ENCODE data around the gene CHFR. TPM values are rescaled to one million over a fixed set of nuclear protein-coding genes. Genes with fewer than 3 reads are reported as not detected.
A peak's percentile ranks its signal among the peaks of the same experiment; 100 is the strongest.

The CHFR gene
- total and polyA plus RNA-seq, 9 of the 15 experiments (the other 6 are each of a cell fraction or from before 2014, with no cell fraction given): 0.61 to 33.9 (median 19.3) TPM

- CTCF ChIA-PET (ENCODE audit: low intra/inter-chr PET ratio): no interaction called here
- peak in 2 of 4 experiments; percentile 26 to 53 for DNase-seq (ENCODE audit: extremely low read depth in 1 of 4, low spot score in 3 of 4)
- H3K36me3 ChIP-seq (ENCODE audit: control insufficient read depth, insufficient read depth, low read length): peaks cover 40% of the 10 kb centered on the region
- TF ChIP-seq SIRT6 (IDR thresholded peaks at IDR 0.05; ENCODE audit: low read depth, low read length) (no peak), CXXC5 (CRISPR knock-in tag; IDR thresholded peaks at IDR 0.05) (no peak), ZC3H4 (CRISPR knock-in tag; IDR thresholded peaks at IDR 0.05; ENCODE audit: borderline replicate concordance) (0 out of 2 replicates have a peak, but pooled peaks have one; percentile 60), ETV1 (tag; conservative IDR thresholded peaks at IDR 0.05; ENCODE audit: low read depth) (no peak), CTCF (IDR thresholded peaks at IDR 0.05 in 2 of 3, conservative IDR thresholded peaks at IDR 0.05 in 1 of 3; ENCODE audit: insufficient read depth in 2 of 3, low read depth in 1 of 3, low read length in 3 of 3) (no peak), ZFX (CRISPR knock-in tag; IDR thresholded peaks at IDR 0.05) (peak; percentile 64), ZNF282 (CRISPR knock-in tag; IDR thresholded peaks at IDR 0.05) (0 out of 2 replicates have a peak, but pooled peaks have one; percentile 42), ZNF57 (CRISPR knock-in tag; IDR thresholded peaks at IDR 0.05) (no peak), ZC3H8 (IDR thresholded peaks at IDR 0.05) (no peak), HINFP (tag; conservative IDR thresholded peaks at IDR 0.05; ENCODE audit: low read depth) (no peak), TBP (optimal IDR thresholded peaks at IDR 0.05; ENCODE audit: low read depth, low read length) (no peak), U2AF2 (optimal IDR thresholded peaks at IDR 0.05; ENCODE audit: low read depth, low read length) (no peak), ZNF24 (IDR thresholded peaks at IDR 0.05) (no peak), TCFL5 (CRISPR knock-in tag; conservative IDR thresholded peaks at IDR 0.05) (no peak), USF2 (CRISPR knock-in tag; IDR thresholded peaks at IDR 0.05) (no peak), RCOR1 (IDR thresholded peaks at IDR 0.05; ENCODE audit: borderline replicate concordance in 1 of 2, low read depth in 2 of 2, low read length in 2 of 2) (0 out of 4 replicates have a peak, but pooled peaks of 1 of the 2 experiments have one; percentile 23), BHLHE40 (IDR thresholded peaks at IDR 0.05; ENCODE audit: low read length) (0 out of 2 replicates have a peak, but pooled peaks have one; percentile 12), MAFG (tag; conservative IDR thresholded peaks at IDR 0.05) (peak; percentile 88)
These were observed 59.4 kb downstream of the CHFR start for GRCh38 chr12:132827763-132828703.

More at GRCh38 chr12:132827763-132828703, 59.4 kb downstream of the CHFR start:
- POLR2A ChIA-PET: interaction anchor here (0.6 to 1.4 kb wide), 4 partner anchors 10 to 302 kb away, joined by 3 to 4 read pairs (median 3); partner anchors contain the start of gene ZNF891
- FAIRE-seq: no peak
- no peaks in the 10 kb centered on the region for H3K9me3 ChIP-seq (replicated peaks; ENCODE audit: control insufficient read depth, insufficient read depth, low read depth, low read length)
- peak overlapping the region; percentile 92 for H3K4me3 ChIP-seq
- peak; percentile 68 for ATAC-seq
- H3K4me1 ChIP-seq (replicated peaks in 1 of 2; ENCODE audit: control insufficient read depth in 2 of 2, insufficient read depth in 2 of 2, low read length in 2 of 2): peaks cover 6 to 22% of the 10 kb centered on the region in 2 experiments; a peak in 4 of 5 replicates
- H3K4me2 ChIP-seq (ENCODE audit: insufficient read depth, low read length): peak overlapping the region; percentile 96
- H3K9ac ChIP-seq (ENCODE audit: insufficient read depth in 1 of 2, low read depth in 2 of 2, low read length in 2 of 2): peak overlapping the region; percentile 100
- H3K27me3 ChIP-seq (ENCODE audit: control insufficient read depth in 2 of 2, insufficient read depth in 2 of 2, low read length in 2 of 2): no peaks in the 10 kb centered on the region
- BruUV-seq (replicated peaks): TSS peak; percentile 60
- peaks cover 51% of the 10 kb centered on the region for H3K79me2 ChIP-seq (ENCODE audit: control insufficient read depth, insufficient read depth, low read length)
- peak overlapping the region; percentile 100 for H3K27ac ChIP-seq (ENCODE audit: extremely low read depth, low read depth, low read length)
- peaks cover 13% of the 10 kb centered on the region for H4K20me1 ChIP-seq (replicated peaks; ENCODE audit: control insufficient read depth, insufficient read depth, low read length)
- intact Hi-C loops (cut with micrococcal nuclease) (no loop called here), in situ Hi-C loops (cut with MboI) (no loop called here)
- H2AFZ ChIP-seq (ENCODE audit: low read depth, low read length): peak overlapping the region; percentile 100
- 2% methylated on average over 52 of the region's 59 CpGs for WGBS (ENCODE audit: insufficient coverage, low coverage, missing lambda C conversion rate)
- peaks cover 8% of the 10 kb centered on the region for H3K9me1 ChIP-seq (ENCODE audit: control insufficient read depth, insufficient read depth, low read length)

Measured in K562 (cell line).